Kidney tubule cell (primary cell): ENCODE data around the gene FAM72A.
"Not testable (repeated sequence)": the region's sequence is repeated elsewhere in the genome, so short reads cannot be mapped to it uniquely, and the experiment has no call there.

ENCODE experiments used
- DNase-seq: peaks from one replicate; pipeline ENCODE4 v3.0.0-alpha.2; 2018; ENCODE audit warnings: low spot score

Gene FAM72A

GRCh38 chr1:206169794-206170193 is 32.8 kb downstream of the FAM72A start:
- not testable (repeated sequence) for DNase-seq

- not testable (repeated sequence) for DNase-seq
Observed at GRCh38 chr1:206167350-206168029, 35.1 kb downstream of the FAM72A start.

GRCh38 chr1:206145771-206146290 is 56.8 kb downstream of the FAM72A start:
- no peak for DNase-seq

- DNase-seq, result no peak
Observed at GRCh38 chr1:206144605-206145004, 58.0 kb downstream of the FAM72A start.

GRCh38 chr1:206143537-206144172 is 59.0 kb downstream of the FAM72A start:
- no peak for DNase-seq

GRCh38 chr1:206142770-206143169 is 59.9 kb downstream of the FAM72A start:
- DNase-seq, result no peak

- DNase-seq, result no peak
Observed at GRCh38 chr1:206142011-206142410, 60.6 kb downstream of the FAM72A start.

- DNase-seq, result no peak
Observed at GRCh38 chr1:206136241-206136640, 66.4 kb downstream of the FAM72A start.
